GM10847 (cell line): ENCODE data around the gene S100A3.

Experiments
- POLR2A ChIP-seq: IDR thresholded peaks from 2 replicates; pipeline ENCODE4 v1.6.1; 2011; ENCODE audit not compliant: insufficient read length; ENCODE audit errors: extremely low read depth

S100A3 gene

GRCh38 chr1:153552335-153552734 is 3.3 kb upstream of the S100A3 start:
- no peak for TF ChIP-seq POLR2A

- TF ChIP-seq POLR2A: no peak
These were observed 1.9 kb upstream of the S100A3 start for GRCh38 chr1:153550827-153551500.

GRCh38 chr1:153550398-153550758 is 1.3 kb upstream of the S100A3 start:
- no peak for TF ChIP-seq POLR2A

- no peak for TF ChIP-seq POLR2A
These were observed 811 bp upstream of the S100A3 start for GRCh38 chr1:153549741-153550397.

- TF ChIP-seq POLR2A: no peak
These were observed 1.2 kb downstream of the S100A3 start for GRCh38 chr1:153547560-153548551.

- no peak for TF ChIP-seq POLR2A
These were observed 2.1 kb downstream of the S100A3 start for GRCh38 chr1:153546796-153547559.

- no peak for TF ChIP-seq POLR2A
These were observed 2.7 kb downstream of the S100A3 start for GRCh38 chr1:153546371-153546770.

- TF ChIP-seq POLR2A: no peak
These were observed 3.7 kb downstream of the S100A3 start, which contains the start of gene S100A4 for GRCh38 chr1:153545067-153546055. TSS of gene S100A4 (minus strand) at chr1:153545806. CDS start at chr1:153544794, 1,012 bp downstream.

GRCh38 chr1:153544453-153545066 is 4.5 kb downstream of the S100A3 start:
- TF ChIP-seq POLR2A: no peak

GRCh38 chr1:153543736-153544135 is 5.3 kb downstream of the S100A3 start:
- TF ChIP-seq POLR2A: no peak

GRCh38 chr1:153542956-153543711 is 5.9 kb downstream of the S100A3 start:
- TF ChIP-seq POLR2A: no peak
